ENCODE data around the gene CCNDBP1.
"Not testable (repeated sequence)": the region's sequence is repeated elsewhere in the genome, so short reads cannot be mapped to it uniquely, and the experiment has no call there.

Gene CCNDBP1

GRCh38 chr15:43218908-43219706 lies 33.9 kb downstream of the CCNDBP1 start:
- DNase-seq: no peak

DNA sequence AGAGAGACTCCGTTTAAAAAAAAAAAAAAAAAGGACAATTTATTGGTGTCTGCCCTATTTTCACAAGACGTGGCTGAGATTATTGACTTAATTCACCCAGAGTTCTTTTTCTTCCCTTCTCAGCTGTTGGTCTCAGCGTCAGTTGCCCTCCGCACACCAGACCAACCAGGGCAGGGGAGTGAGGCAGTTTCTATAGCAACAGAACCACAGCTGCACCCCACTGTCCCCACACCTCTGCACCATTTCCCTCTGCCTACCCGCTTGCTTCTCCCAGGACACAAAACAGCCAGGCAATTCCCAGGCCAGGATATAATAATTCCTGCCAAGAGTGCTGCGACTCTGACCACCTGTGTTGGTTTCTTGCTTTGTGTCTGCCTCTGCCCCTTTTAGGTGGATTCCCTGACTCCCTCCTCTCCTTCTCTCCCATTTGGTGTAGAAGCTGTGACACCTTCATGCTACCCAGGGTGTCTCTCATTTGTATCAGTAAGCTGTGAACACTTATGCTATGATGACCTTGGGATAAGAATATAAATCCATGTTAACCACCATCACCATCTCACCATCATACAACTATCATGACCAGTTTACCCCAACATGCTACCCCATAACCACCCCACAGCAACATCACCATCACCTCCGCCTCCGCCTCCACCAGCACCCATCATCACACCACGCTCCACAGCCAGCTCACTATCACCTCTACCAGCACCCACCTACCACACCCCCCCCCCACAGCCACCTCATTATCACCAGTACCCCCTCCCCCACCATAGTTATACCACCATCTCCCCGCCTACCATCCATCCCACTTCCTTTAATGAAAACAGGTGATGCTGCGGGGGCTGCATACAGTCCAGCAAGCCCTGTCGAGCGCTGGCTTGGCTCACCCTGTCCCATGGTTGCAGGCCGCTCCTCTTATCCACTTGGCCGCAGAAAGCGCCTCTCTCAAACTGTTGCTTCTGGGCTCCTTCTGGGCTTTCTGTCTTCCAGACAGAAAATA lies 35.0 kb downstream of the CCNDBP1 start:
- no peak for DNase-seq

DNA sequence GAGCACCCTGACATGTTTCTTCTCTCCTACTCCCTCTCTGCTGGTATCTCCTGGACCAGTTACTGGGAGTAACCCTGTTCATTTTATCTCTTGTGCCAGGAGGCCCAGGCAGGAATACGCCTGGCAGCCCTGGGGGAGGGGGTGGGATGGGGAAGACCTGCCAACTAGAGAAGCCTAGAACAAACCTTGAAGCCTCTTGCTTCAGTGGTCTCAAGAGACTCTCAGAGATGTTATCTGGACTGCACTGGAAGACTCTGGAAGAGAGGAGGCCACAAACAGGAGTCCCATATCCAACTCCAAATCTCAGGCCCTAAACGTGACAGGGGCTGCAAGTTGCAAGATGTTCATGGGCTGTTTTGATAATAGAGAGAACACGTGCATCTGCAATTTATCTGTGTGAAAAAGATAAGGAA lies 35.8 kb downstream of the CCNDBP1 start, which contains the start of gene EPB42:
Gene EPB42, minus strand, starts transcription at position 28 of the 413 bp plus-strand sequence. CDS start 193 bp downstream, outside the sequence.
- no peak for DNase-seq

GRCh38 chr15:43221422-43221821 lies 36.2 kb downstream of the CCNDBP1 start:
- no peak for DNase-seq

DNA sequence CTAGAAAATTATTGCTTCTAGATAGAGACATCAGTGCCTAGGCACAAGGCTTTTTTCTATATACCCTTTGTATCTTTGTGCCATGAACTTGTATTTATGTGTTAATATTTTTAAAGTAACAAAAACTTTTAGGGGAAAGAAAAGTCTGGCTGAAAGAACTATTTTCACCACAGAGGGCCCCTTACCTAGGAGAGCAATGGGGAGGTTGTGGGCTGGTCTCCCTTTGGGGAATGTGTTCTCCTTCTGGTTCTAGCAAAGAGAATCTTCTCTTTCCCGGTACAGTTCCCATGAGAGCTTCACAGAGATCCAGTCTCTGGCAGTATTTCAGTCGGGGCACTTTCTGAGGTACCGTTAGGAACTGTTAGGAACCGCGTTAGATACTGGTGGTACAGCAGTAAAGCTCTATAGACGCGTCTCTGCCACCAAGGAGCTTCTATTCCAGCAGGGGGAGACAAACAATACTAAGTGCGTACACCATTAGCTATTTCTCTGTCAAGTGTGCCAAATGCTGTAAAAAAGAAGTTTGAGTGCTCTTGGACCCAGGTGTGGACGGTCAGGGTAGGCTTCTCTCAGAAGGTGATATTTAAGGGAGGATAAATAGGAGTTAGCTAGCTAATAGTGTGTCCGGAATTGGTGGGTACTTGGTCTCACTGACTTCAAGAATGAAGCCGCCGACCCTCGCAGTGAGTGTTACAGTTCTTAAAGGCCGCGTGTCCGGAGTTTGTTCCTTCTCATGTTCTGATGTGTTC lies 40.2 kb downstream of the CCNDBP1 start:
- DNase-seq: peak; percentile 67

GRCh38 chr15:43225950-43226255 lies 40.7 kb downstream of the CCNDBP1 start:
- not testable (repeated sequence) for DNase-seq

- no peak for DNase-seq
Measured at GRCh38 chr15:43226436-43227305, 41.5 kb downstream of the CCNDBP1 start.

DNA sequence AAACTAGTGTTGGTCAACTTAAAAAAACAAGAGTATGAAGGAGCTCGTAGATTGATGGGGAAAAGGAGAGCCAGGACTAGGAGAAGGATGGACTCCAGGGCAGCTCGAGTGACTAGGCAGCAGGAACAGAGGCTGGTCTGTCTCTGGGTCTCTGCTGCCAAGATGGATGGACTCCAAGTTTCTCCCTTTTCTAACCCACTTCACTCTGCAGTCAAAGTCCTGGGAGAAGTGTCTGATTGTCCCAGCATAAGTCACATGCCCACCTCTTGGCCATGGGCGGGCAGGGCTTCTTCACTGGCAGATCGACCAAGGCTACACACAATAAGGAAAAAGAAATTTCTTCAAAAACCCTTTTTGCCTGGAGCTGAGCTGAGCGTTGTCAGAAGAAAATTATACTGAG lies 44.8 kb downstream of the CCNDBP1 start:
- DNase-seq: no peak

DNA sequence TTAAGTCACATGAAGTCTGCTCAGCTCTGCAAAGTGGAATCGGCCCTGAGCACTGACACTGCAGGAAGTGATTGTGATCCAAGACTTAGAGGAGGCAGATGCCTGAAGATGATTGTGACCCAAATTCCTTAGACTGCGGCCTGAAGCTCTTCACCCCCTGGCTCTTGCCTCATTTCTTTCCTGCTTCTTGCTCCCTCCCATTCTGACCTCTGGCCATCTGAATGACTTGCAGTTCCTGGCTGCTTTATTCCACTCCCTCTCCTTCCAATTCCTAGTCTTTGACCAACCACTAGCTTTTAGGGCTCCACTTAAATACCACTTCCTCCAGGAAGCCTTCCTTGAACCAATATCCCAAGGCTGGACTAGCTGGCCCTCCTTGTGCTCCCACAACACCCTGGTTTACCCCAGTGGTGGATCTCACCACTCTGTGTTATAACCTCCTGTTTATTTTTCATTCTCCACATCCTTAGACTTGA lies 45.5 kb downstream of the CCNDBP1 start:
- DNase-seq: no peak

DNA sequence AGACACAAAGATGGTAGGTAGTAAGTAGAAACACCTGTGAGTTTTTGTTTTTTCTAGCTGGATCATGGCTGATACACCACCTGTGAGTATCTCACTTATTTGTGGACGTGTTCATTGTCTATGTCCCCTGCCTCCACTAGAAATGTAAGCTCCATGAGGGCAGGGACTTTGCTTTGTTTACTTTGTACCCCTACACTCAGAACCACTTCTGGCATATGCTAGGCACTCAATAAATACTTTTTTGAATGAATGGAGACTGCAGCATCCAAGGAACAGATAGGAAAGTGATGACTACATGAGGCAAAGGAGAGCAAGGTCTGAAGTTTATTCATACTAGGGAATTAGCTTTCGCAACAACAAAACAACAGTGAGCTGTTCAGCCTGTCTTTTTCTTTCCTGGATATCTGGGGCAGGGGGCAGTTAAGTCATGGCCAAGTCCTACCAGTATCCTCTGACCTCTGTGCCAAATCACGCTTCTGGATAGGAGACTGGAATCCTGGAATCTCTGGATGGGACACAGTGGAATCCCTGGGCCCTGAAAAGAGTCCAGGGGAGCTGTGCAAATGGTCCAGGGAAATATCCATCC lies 47.2 kb downstream of the CCNDBP1 start:
- no peak for DNase-seq

DNA sequence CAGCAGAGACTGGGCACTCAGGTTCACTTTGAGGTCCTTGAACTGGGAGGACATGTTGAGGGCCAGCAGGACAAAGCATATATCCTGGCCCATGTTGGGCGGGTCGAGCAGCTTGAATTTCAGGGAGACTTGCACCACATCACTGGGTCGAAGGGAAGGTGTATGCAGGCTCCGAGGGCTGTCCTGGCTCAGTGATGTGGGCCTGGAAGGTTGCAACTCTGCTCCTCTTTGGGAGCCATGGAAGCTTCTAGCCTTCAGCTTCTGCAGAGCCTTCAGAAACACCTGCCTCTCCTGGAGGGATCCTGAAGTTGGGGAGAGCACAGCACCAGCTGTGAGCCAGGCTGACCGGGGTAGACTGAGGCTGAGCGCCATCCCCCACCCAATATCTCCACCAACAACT lies 50.3 kb downstream of the CCNDBP1 start:
- DNase-seq: no peak

- DNase-seq: no peak
Measured at GRCh38 chr15:43237842-43238470, 52.8 kb downstream of the CCNDBP1 start.

- DNase-seq: no peak
Measured at GRCh38 chr15:43238671-43239131, 53.5 kb downstream of the CCNDBP1 start.

- no peak for DNase-seq
Measured at GRCh38 chr15:43239732-43240491, 54.7 kb downstream of the CCNDBP1 start.

GRCh38 chr15:43241100-43241499 lies 55.9 kb downstream of the CCNDBP1 start:
- no peak for DNase-seq

- no peak for DNase-seq
Measured at GRCh38 chr15:43242616-43243015, 57.4 kb downstream of the CCNDBP1 start.

DNA sequence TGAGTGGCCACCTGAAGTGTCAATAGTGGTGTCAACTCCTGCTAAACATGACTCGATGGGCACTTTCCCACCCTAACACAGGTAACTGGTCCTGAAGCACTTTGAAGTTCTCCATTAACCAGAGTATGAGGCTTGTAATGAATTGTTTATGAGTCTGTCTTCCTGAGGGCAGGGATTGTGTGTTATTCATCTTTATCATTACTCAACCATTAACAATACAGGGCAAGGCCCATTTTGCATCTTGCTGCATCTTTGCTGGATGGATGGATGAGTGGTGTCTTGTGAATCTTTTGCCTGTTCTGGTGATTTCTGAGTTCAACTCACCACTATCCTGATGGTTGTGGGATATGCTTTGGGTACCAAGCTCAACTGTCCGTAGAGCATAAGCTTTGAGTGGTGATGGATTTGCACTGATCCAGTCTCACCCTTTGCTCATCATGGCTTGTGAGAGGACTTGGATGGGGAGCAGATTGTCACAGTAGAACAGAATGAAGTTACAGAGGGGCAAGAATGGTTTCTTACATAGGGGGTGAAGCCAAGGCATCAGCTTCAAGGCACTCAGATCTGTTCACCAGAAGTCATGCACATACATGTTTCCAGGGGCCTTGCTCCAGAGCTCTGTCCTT lies 57.9 kb downstream of the CCNDBP1 start:
- DNase-seq: no peak

GRCh38 chr15:43244092-43244491 lies 58.9 kb downstream of the CCNDBP1 start:
- no peak for DNase-seq

- DNase-seq: no peak
Measured at GRCh38 chr15:43246261-43246774, 61.1 kb downstream of the CCNDBP1 start.
